Measurements from ENCODE around the gene GAL3ST1.
"Not testable (repeated sequence)": the region's sequence is repeated elsewhere in the genome, so short reads cannot be mapped to it uniquely, and the experiment has no call there.

The GAL3ST1 gene

GRCh38 chr22:30596199-30596598, 21.7 kb upstream of the GAL3ST1 start:
- no peak for DNase-seq

- DNase-seq: not testable (repeated sequence)
These were observed 17.9 kb upstream of the GAL3ST1 start for GRCh38 chr22:30592360-30592713.

- peak; percentile 100 for DNase-seq
These were observed 17.3 kb upstream of the GAL3ST1 start, which contains the start of gene PES1 for GRCh38 chr22:30591588-30592359. TSS of gene PES1 (minus strand) at chr22:30591910. CDS start at chr22:30591833, 77 bp downstream.

DNA sequence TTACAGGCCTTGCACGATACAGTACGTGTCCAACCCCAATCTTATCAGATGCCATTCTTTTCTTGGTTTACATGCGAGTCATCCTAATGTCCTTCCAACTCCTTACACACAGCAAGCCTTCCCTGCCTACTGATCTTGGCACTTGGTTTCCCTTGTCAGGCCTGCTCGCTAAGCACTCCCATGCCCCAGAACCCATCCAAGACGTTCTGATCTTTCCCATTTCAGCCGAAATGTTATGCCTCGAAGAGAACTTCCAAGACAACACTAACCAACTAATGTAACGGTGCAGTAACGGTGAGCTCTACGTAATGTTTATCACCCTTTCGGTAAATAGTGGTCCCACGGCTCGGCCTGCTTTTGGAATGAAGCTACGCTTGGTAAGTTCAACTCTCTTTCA, 16.7 kb upstream of the GAL3ST1 start:
- no peak for DNase-seq

- no peak for DNase-seq
These were observed 11.9 kb upstream of the GAL3ST1 start for GRCh38 chr22:30586414-30586813.

- DNase-seq: no peak
These were observed 10.0 kb upstream of the GAL3ST1 start for GRCh38 chr22:30584441-30584840.

DNA sequence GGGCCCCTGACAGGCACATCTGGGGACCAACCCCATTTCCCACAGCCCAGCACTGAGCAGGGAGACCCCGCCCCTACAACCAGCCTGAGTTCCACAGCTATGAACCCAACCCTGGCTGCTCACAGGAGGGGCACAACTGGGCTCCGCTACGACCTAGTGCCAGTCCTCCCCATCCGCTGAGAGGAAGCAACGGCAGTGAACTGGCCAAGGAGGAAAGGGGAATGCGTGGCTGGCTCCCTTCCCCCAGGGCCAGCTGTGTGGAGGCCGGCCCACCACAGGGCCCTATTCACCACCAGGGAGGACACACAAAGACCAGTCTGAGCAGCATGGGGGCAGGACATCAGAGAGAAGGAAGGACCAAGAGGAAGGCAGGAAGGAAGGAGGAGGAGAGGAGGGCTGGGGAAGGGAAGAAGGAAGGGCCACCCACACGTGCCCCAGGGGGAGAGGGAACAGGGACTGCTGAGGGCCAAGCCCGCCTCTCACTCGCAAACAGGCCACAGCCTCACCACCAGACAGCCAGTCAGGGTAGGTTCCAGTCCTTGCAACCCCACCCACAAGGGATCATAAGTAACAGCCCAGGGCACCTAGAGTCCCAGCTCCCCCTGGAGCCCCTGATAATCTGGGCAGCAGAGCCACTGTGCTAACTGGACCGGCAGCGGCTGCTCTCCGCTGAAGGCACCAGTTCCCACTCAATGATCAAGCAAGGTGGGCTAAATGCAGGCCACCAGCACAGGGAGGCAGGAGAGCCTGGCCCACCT, 8.5 kb upstream of the GAL3ST1 start:
- DNase-seq: no peak

- no peak for DNase-seq
These were observed 7.6 kb upstream of the GAL3ST1 start for GRCh38 chr22:30582051-30582450.

DNA sequence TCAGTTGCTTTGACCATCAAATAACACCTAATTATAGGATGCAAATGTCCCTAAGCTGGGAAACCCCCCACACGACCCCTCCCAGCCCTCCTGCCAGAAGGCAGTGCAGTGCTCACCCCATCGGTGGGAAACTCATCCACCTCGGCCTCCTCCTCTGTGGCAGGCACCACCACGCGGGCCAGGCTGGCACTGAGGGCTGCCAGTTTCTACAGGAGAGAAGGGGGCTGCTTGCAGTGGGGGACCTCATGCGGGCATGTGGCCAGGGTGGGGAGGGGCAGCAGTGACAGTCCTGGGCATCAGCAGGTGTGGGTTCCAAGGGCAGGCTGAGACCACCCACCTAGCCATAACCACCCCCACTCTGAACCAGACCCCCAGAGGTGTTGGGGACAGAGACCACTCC, 6.4 kb upstream of the GAL3ST1 start:
- DNase-seq: no peak

DNA sequence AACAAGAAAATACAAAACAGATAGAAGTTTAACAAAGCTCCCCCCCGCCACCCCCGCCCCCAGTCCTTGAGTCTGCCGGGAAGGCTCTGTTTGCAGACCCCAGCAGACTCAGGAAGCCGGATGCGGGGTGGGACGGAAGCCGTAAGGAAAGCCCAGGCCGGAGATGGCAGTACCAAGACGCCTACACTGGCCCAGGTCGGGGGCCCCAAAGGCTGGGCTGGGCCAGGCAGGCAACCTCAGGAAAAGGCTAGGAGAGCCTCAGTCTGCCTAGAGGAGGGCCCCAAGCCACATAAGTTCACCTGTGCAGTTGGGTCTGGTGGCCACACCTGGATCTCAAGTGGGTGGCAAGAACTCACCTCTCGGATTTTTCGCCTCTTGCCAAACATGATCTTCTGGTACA, 4.0 kb upstream of the GAL3ST1 start:
- DNase-seq: no peak

GRCh38 chr22:30575859-30576258, 1.4 kb upstream of the GAL3ST1 start:
- DNase-seq: no peak

GRCh38 chr22:30574997-30575671, 669 bp upstream of the GAL3ST1 start:
- no peak for DNase-seq

GRCh38 chr22:30573594-30574094, 821 bp downstream of the GAL3ST1 start:
- peak; percentile 32 for DNase-seq

DNA sequence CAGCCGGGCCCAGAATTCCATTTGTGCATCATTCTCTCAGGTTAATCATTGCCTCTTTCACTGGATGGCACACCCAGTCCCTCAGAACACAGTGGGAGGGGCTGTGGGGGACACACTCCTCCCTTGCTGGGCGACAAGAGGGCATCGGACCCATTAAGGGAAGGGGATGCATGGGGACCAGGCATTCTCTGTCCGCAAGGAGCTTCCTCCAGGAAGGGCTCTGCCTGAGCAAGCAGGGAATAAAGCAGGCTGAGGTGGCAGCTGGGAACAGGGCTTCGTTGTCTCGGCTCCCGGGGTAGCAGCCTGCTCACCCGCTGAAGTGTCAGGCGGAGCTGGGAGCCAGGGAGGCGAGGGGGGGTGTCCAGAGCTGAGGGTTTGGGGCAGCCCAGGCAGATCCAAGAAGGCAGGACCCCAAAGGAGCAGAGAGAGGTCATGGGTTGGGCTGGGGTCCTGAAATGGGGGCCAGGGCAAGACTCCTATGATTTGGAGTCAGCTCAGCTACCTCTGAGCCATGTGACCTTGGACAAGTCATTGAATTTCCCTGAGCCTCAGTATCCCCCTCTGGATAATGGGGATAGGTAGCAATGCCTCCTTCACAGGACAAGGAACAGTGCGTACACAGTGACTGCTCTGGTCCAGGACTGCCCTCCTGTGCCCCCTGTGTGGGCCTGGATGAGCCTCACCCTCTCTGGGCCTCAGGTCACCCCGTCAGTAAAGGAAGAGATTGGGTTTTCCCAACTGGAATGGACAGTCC, 1.4 kb downstream of the GAL3ST1 start:
- DNase-seq: peak; percentile 31

- DNase-seq: no peak
These were observed 2.3 kb downstream of the GAL3ST1 start for GRCh38 chr22:30572210-30572609.

DNA sequence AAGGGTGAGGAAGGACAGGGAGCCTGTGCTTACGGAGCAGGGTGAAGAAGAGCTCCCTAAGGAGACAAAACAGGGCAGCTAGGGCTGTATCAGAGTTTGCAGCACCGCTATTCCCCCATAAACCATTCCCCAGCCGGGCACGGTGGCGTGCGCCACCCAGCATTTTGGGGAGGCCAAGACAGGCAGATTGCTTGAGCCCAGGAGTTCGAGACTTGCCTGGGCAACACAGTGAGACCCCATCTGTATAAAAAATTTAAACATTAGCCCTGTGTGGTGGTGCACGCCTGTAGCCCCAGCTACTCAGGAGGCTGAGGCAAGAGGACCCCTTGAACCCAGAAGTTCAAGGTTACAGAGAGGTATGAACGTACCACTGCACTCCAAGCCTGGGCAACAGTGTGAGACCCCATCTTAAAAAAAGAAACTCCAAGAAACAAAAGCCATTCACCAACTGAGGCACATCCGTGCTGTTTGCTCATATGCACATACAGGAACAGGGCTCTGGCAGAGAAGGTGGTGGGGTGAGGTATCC, 4.7 kb downstream of the GAL3ST1 start:
- no peak for DNase-seq

- DNase-seq: no peak
These were observed 6.2 kb downstream of the GAL3ST1 start for GRCh38 chr22:30568137-30568805.

- not testable (repeated sequence) for DNase-seq
These were observed 7.2 kb downstream of the GAL3ST1 start for GRCh38 chr22:30567277-30567676.

DNA sequence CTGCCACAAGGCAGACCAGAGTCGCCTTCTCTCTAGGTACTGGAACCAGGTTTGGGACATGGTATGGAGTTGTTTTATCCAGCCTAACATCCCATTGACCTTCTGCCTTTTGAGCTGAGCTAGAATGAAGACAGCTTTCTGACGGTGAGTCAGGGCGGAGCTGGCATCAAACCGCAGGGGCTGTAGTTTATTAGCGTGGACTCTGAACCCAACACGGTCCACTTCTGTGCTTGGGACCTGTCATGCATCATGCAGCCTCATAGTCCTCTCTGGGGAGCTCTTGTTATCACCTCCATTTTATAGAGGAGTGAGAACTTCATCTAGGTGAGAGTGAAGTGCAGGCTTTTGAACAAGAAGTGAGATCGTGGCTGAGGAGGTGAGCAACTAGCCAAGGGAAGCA, 8.3 kb downstream of the GAL3ST1 start:
- no peak for DNase-seq

- no peak for DNase-seq
These were observed 9.1 kb downstream of the GAL3ST1 start for GRCh38 chr22:30565341-30565740.

GRCh38 chr22:30564761-30565119, 9.7 kb downstream of the GAL3ST1 start:
- no peak for DNase-seq

All from NCI-H69 (cell line).